ENCODE data around the gene HDAC4. TPM values are rescaled to one million over a fixed set of nuclear protein-coding genes. Genes with fewer than 3 reads are reported as not detected.

The HDAC4 gene
- polyA plus RNA-seq, 2 of the 4 experiments (the other 2 are of a cell fraction), result 8.6 to 10.4 TPM

DNA sequence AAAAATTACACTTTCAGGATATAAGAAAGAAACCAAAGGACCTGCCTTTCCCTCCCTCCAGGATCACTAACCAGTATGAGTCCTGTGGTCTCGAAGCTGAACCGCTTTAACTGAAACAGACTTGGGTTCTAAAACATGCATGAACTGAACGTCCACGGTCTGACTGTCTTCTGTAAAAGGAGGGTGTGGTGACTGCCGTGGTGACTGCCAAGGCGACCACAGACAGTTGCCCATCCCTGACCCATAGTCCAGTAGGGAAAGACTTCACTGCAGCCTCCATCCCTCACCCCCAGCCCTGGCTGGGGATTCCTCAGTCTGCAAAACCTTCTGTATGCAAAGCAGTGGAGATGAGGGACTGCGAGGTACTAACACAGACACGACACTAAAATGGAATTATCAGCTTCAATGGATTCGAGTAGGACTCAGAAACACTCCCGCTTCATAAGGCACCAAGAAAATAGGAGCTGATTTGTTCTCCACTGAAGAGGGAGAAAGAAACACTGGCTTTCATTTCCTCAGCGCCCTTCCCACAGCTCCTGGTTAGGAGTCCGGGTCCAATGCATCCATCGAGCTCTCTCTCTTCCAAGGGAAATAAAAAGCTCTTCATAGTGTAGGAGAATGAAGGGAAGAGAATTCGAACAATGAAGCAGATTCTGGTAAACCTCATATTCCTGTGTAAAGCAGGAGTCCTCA is 197.2 kb downstream of the HDAC4 start:
- ATAC-seq (no peak), DNase-seq (ENCODE audit: low read depth in 1 of 2, low spot score in 1 of 2) (no peak), FAIRE-seq (no peak)
- H3K4me1 ChIP-seq, result no peaks in the 10 kb centered on the region
- H3K4me3 ChIP-seq, result no peak overlapping the region
- no peak overlapping the region for H3K27ac ChIP-seq
- POLR2A ChIA-PET, result no interaction called here
- H3K9me3 ChIP-seq, result no peaks in the 10 kb centered on the region
- H3K4me2 ChIP-seq, result no peak overlapping the region
- WGBS (ENCODE audit: missing lambda C conversion rate), result 87% methylated on average over 14 of the region's 14 CpGs
- CTCF ChIA-PET, result interaction anchor here (1.4 kb wide), 1 partner anchor 10 kb away, joined by 3 read pairs; no protein-coding TSS in a partner anchor
- no peak for TF ChIP-seq EP300 (IDR thresholded peaks at IDR 0.05)
- TF ChIP-seq POLR2A (IDR thresholded peaks at IDR 0.05; ENCODE audit: low read length), result no peak
- TF ChIP-seq TP53 (CRISPR knock-in tag; IDR thresholded peaks at IDR 0.05), result no peak
- no peak for TF ChIP-seq NR3C1 (IDR thresholded peaks at IDR 0.05)
- TF ChIP-seq JUNB (IDR thresholded peaks at IDR 0.05), result no peak
- no peak for TF ChIP-seq PHF8 (IDR thresholded peaks at IDR 0.05; ENCODE audit: borderline replicate concordance, low read depth)

DNA sequence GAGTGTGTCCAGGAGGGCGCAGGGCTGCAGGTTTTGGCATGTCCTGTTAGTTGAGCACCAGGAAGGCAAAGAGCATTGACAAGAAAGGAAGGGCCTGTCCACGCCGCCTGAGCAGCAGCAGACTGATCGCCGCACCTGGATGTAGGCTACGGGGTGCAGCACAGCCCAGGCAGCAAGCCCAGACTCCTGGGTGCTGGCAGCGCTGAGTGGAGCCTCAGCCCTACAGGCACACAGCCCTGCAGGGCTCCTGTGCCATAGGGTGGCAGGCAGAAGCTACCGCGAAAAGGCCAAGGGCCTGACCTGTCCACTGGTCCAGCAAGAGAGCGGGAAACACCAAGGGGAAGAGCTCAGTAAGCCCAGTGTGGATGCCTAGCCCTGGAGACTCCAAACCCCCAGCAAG is 198.0 kb downstream of the HDAC4 start:
- TF ChIP-seq HDAC2 (IDR thresholded peaks at IDR 0.05) (no peak), KDM1A (IDR thresholded peaks at IDR 0.05; ENCODE audit: low read depth) (no peak), SREBF2 (IDR thresholded peaks at IDR 0.05) (no peak), SMC3 (IDR thresholded peaks at IDR 0.05) (no peak), ZC3H11A (IDR thresholded peaks at IDR 0.05) (no peak), BHLHE40 (IDR thresholded peaks at IDR 0.05; ENCODE audit: low read depth, low read length) (no peak), MAZ (IDR thresholded peaks at IDR 0.05; ENCODE audit: borderline replicate concordance, low read depth, low read length) (no peak), JUN (IDR thresholded peaks at IDR 0.05) (no peak), ESRRA (IDR thresholded peaks at IDR 0.05; ENCODE audit: borderline replicate concordance, low read length) (no peak)
- TF ChIP-seq, protein P1, sequence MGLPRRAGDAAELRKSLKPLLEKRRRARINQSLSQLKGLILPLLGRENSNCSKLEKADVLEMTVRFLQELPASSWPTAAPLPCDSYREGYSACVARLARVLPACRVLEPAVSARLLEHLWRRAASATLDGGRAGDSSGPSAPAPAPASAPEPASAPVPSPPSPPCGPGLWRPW (IDR thresholded peaks at IDR 0.05), result no peak
- TF ChIP-seq, protein P2, sequence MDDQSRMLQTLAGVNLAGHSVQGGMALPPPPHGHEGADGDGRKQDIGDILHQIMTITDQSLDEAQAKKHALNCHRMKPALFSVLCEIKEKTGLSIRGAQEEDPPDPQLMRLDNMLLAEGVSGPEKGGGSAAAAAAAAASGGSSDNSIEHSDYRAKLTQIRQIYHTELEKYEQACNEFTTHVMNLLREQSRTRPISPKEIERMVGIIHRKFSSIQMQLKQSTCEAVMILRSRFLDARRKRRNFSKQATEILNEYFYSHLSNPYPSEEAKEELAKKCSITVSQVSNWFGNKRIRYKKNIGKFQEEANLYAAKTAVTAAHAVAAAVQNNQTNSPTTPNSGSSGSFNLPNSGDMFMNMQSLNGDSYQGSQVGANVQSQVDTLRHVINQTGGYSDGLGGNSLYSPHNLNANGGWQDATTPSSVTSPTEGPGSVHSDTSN (IDR thresholded peaks at IDR 0.05), result no peak
- TF ChIP-seq, protein P3, sequence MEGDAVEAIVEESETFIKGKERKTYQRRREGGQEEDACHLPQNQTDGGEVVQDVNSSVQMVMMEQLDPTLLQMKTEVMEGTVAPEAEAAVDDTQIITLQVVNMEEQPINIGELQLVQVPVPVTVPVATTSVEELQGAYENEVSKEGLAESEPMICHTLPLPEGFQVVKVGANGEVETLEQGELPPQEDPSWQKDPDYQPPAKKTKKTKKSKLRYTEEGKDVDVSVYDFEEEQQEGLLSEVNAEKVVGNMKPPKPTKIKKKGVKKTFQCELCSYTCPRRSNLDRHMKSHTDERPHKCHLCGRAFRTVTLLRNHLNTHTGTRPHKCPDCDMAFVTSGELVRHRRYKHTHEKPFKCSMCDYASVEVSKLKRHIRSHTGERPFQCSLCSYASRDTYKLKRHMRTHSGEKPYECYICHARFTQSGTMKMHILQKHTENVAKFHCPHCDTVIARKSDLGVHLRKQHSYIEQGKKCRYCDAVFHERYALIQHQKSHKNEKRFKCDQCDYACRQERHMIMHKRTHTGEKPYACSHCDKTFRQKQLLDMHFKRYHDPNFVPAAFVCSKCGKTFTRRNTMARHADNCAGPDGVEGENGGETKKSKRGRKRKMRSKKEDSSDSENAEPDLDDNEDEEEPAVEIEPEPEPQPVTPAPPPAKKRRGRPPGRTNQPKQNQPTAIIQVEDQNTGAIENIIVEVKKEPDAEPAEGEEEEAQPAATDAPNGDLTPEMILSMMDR (IDR thresholded peaks at IDR 0.05), result no peak
- TF ChIP-seq, protein P4, sequence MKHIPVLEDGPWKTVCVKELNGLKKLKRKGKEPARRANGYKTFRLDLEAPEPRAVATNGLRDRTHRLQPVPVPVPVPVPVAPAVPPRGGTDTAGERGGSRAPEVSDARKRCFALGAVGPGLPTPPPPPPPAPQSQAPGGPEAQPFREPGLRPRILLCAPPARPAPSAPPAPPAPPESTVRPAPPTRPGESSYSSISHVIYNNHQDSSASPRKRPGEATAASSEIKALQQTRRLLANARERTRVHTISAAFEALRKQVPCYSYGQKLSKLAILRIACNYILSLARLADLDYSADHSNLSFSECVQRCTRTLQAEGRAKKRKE (CRISPR knock-in tag; IDR thresholded peaks at IDR 0.05; ENCODE audit: low read depth), result no peak
- ChIA-PET CTCF (no interaction called here), POLR2A (no interaction called here)
- FAIRE-seq, result no peak
- no peak for ATAC-seq
- Histone ChIP-seq H3K9me3 (no peaks in the 10 kb centered on the region), H3K4me1 (no peaks in the 10 kb centered on the region), H3K27ac (no peak overlapping the region), H3K4me3 (no peak overlapping the region), H3K4me2 (no peak overlapping the region)
- 100% methylated on average over 7 of the region's 10 CpGs for WGBS (ENCODE audit: missing lambda C conversion rate)
- no peak for DNase-seq (ENCODE audit: low read depth in 1 of 2, low spot score in 1 of 2)

DNA sequence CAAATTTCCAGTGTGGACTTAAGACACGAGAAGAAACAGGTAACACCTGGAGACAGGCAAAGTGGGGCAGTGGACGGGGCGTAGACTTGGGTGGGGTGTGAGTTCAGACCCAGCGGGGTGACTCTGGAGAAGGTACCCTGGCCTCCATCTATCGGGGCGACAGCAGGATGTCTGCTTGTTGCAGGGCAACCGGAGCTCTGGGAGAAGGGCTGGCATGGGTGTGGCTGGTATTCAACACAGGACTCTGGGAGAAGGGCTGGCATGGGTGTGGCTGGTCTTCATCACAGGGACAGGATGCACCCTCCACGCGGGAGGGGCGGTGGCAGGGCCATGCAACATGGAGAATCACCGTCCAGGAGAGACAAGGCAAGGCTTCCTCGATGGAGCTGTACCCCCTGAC is 198.5 kb downstream of the HDAC4 start:
- ChIA-PET POLR2A (no interaction called here), CTCF (no interaction called here)
- FAIRE-seq (no peak), DNase-seq (ENCODE audit: low read depth in 1 of 2, low spot score in 1 of 2) (no peak), ATAC-seq (no peak)
- Histone ChIP-seq H3K9me3 (no peaks in the 10 kb centered on the region), H3K4me2 (no peak overlapping the region), H3K4me3 (no peak overlapping the region), H3K4me1 (no peaks in the 10 kb centered on the region), H3K27ac (no peak overlapping the region)
- TF ChIP-seq HOXB13 (CRISPR knock-in tag; IDR thresholded peaks at IDR 0.05; ENCODE audit: low read depth) (no peak), NPAS2 (CRISPR knock-in tag; IDR thresholded peaks at IDR 0.05; ENCODE audit: borderline replicate concordance) (no peak), TP53 (CRISPR knock-in tag; IDR thresholded peaks at IDR 0.05) (no peak), CHD2 (IDR thresholded peaks at IDR 0.05; ENCODE audit: low read length, partially characterized antibody) (no peak)
- TF ChIP-seq, protein P2 (IDR thresholded peaks at IDR 0.05), result no peak
- TF ChIP-seq, protein P5, sequence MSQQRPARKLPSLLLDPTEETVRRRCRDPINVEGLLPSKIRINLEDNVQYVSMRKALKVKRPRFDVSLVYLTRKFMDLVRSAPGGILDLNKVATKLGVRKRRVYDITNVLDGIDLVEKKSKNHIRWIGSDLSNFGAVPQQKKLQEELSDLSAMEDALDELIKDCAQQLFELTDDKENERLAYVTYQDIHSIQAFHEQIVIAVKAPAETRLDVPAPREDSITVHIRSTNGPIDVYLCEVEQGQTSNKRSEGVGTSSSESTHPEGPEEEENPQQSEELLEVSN (IDR thresholded peaks at IDR 0.05; ENCODE audit: borderline replicate concordance, low read depth), result no peak
- WGBS (ENCODE audit: missing lambda C conversion rate), result 95% methylated on average over 12 of the region's 12 CpGs

Data from A549 (cell line).